Endodermal cell (in vitro differentiated cells): Measurements from ENCODE around the gene PADI3. TPM values are rescaled to one million over a fixed set of nuclear protein-coding genes. Genes with fewer than 3 reads are reported as not detected.

Experiments
- DNase-seq: peaks from one replicate; pipeline ENCODE4 v3.0.0-alpha.2; 2017
- H3K27ac ChIP-seq: 2 replicates; pipeline ENCODE4 v1.5.1; 2013; ENCODE audit warnings: mild to moderate bottlenecking, low read depth, low read length, moderate library complexity
- H3K27me3 ChIP-seq: 2 replicates; pipeline ENCODE4 v1.6.1; 2013; ENCODE audit warnings: mild to moderate bottlenecking, low read length, moderate library complexity; ENCODE audit not compliant: insufficient read depth, control insufficient read depth, poor library complexity, severe bottlenecking
- H3K36me3 ChIP-seq: 2 replicates; pipeline ENCODE4 v1.7.0; 2013; ENCODE audit warnings: mild to moderate bottlenecking, low read length, moderate library complexity; ENCODE audit not compliant: control insufficient read depth, insufficient read depth
- H3K4me1 ChIP-seq: one replicate; pipeline ENCODE4 v1.7.0; 2013; ENCODE audit warnings: low read length; ENCODE audit not compliant: control insufficient read depth, insufficient read depth
- H3K4me3 ChIP-seq: 2 replicates; pipeline ENCODE4 v1.5.1; 2013; ENCODE audit warnings: mild to moderate bottlenecking, low read length, moderate library complexity
- H3K9ac ChIP-seq: 2 replicates; pipeline ENCODE4 v1.6.1; 2013; ENCODE audit warnings: mild to moderate bottlenecking, low read length, moderate library complexity; ENCODE audit not compliant: poor library complexity, severe bottlenecking; ENCODE audit errors: extremely low read depth
- H3K9me3 ChIP-seq: 2 replicates; pipeline ENCODE4 v1.6.1; 2013; ENCODE audit warnings: mild to moderate bottlenecking, low read length, moderate library complexity; ENCODE audit not compliant: control insufficient read depth
- H3K27ac Mint-ChIP-seq: 2 replicates; pipeline ENCODE4 v1.8.0; 2020; ENCODE audit warnings: mixed read lengths
- H3K27me3 Mint-ChIP-seq: 2 replicates; pipeline ENCODE4 v1.8.0; 2021; ENCODE audit warnings: mild to moderate bottlenecking, mixed read lengths; ENCODE audit not compliant: insufficient read depth
- H3K36me3 Mint-ChIP-seq: 2 replicates; pipeline ENCODE4 v1.8.0; 2020; ENCODE audit warnings: low read depth, mixed read lengths
- H3K4me1 Mint-ChIP-seq: 2 replicates; pipeline ENCODE4 v1.8.0; 2020; ENCODE audit warnings: mixed read lengths
- H3K4me3 Mint-ChIP-seq: 2 replicates; pipeline ENCODE4 v1.8.0; 2020; ENCODE audit warnings: mild to moderate bottlenecking, moderate library complexity, mixed read lengths
- H3K9me3 Mint-ChIP-seq: 2 replicates; pipeline ENCODE4 v1.8.0; 2020; ENCODE audit warnings: mild to moderate bottlenecking, mixed read lengths
- WGBS, 2 experiments: methylation state at CpG; one replicate each; pipeline versions ENCODE4 v1.1.5 to v1.1.7; 2013; ENCODE audit warnings: missing lambda C conversion rate in 2 of 2, mixed read lengths in 1 of 2; ENCODE audit not compliant: insufficient coverage in 1 of 2, insufficient read length in 1 of 2; 5-methylcytosine and 5-hydroxymethylcytosine counted together
- total RNA-seq, 2 donors: library from RNA; stranded (reverse); fragmentation: NEBNext Ultra II Directional in 1 of 2; extraction: Animal tissue kit (Norgen Biotek cat#: 25700) in 1 of 2; gene quantifications; 2 replicates in 1 of 2; 3 replicates in 1 of 2; pipeline ENCODE4 v1.2.1, GENCODE V29; 2021
- TF ChIP-seq, protein P1 (sequence below): fragments of 200-600 bp; sonication (generic); conservative IDR thresholded peaks from 2 replicates; pipeline ENCODE4 v1.5.0; 2021; ENCODE audit warnings: antibody characterized with exemption, mild to moderate bottlenecking

Gene PADI3
- total RNA-seq, 2 donors from 2014 or later = 0.29 to 0.33 TPM

DNA sequence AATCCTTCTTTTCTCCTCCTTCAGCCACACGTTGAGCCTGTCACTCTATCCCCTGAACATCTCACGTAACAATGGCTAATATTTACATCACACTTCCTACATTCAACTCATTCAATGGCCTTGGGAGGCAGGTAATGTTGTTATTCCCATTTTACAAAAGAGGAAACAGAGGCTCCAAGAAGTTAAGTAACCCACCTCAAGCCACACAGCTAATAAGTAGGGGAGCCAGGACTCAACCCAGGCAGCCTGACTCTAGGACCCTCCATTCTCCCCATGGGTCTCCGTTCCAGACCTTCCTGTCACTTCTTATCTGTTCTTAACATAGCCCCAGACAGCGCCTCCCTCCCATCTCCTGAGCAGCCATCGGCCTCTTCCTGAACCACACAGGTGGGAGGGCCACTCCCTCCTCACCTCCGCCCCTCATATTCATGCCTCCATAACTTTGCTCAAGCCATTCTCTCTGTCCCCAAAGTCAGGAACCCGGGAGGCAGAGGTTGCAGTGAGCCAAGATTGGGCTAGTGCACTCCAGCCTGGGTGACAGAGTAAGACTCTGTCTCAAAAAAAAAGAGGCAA lies 61.3 kb downstream of the PADI3 start:
- H3K36me3 Mint-ChIP-seq = no peaks in the 10 kb centered on the region
- no peak overlapping the region for H3K27ac Mint-ChIP-seq

DNA sequence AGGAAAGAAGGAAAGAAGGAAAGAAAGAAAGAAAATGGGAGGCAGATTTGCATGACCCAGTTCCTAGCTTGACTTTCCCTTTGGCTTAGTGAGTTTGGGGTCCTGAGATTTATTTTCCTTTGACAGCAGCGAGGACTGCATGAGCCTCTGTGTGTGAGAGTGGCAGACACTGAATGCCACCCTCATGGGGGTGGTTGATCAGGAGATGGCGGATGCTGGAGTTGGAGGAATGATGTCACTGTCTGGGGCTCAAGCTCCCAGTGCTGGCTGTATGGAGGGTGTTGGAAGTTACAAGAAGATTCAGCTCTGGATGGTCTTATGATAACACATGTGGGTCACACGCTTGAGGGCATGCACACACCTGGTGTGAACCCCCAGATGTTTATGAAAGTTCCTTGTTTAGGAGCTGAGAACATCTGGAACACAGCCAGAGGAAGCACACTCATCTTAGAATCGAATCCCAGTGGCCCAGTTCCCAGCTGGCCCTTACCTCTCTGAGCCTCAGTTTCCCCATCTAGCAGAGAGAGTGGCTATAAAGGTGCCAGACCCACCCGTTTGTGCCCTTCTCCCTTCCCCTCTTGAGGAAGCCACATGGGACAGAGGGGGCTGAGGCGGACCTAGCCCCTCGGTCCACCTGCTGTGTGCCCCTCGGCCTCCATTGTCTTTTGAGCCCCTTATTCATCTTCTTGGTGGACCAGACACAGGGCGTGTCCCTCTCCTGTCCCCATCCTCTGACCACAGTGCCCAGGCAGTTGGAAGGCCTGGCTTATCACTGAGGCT lies 64.8 kb downstream of the PADI3 start:
- Histone ChIP-seq H3K36me3 (no peaks in the 10 kb centered on the region), H3K27ac (no peak overlapping the region), H3K27me3 (no peaks in the 10 kb centered on the region), H3K9me3 (no peaks in the 10 kb centered on the region), H3K4me3 (no peak overlapping the region), H3K4me1 (no peaks in the 10 kb centered on the region), H3K9ac (no peak overlapping the region)
- Mint-ChIP-seq H3K27ac (no peak overlapping the region), H3K27me3 (no peaks in the 10 kb centered on the region), H3K4me1 (peaks cover 5% of the 10 kb centered on the region), H3K9me3 (no peaks in the 10 kb centered on the region), H3K36me3 (no peaks in the 10 kb centered on the region), H3K4me3 (no peak overlapping the region)
- 87 to 89% methylated on average over 4 to 9 of the region's 9 CpGs for WGBS, 2 experiments
- TF ChIP-seq, protein P1, sequence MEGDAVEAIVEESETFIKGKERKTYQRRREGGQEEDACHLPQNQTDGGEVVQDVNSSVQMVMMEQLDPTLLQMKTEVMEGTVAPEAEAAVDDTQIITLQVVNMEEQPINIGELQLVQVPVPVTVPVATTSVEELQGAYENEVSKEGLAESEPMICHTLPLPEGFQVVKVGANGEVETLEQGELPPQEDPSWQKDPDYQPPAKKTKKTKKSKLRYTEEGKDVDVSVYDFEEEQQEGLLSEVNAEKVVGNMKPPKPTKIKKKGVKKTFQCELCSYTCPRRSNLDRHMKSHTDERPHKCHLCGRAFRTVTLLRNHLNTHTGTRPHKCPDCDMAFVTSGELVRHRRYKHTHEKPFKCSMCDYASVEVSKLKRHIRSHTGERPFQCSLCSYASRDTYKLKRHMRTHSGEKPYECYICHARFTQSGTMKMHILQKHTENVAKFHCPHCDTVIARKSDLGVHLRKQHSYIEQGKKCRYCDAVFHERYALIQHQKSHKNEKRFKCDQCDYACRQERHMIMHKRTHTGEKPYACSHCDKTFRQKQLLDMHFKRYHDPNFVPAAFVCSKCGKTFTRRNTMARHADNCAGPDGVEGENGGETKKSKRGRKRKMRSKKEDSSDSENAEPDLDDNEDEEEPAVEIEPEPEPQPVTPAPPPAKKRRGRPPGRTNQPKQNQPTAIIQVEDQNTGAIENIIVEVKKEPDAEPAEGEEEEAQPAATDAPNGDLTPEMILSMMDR = no peak
- no peak for DNase-seq

More for the DNA sequence above, 61.3 kb downstream of the PADI3 start:
- Histone ChIP-seq H3K9ac (no peak overlapping the region), H3K4me3 (no peak overlapping the region), H3K4me1 (no peaks in the 10 kb centered on the region), H3K27me3 (no peaks in the 10 kb centered on the region), H3K27ac (no peak overlapping the region), H3K9me3 (no peaks in the 10 kb centered on the region), H3K36me3 (no peaks in the 10 kb centered on the region)
- H3K4me3 Mint-ChIP-seq = no peak overlapping the region
- no peaks in the 10 kb centered on the region for H3K27me3 Mint-ChIP-seq
- H3K4me1 Mint-ChIP-seq = peaks cover 6% of the 10 kb centered on the region
- TF ChIP-seq, protein P1 = no peak
- H3K9me3 Mint-ChIP-seq = no peaks in the 10 kb centered on the region
- peak; percentile 72 for DNase-seq
- WGBS, 2 experiments = 68 to 70% methylated on average over 4 to 7 of the region's 7 CpGs

DNA sequence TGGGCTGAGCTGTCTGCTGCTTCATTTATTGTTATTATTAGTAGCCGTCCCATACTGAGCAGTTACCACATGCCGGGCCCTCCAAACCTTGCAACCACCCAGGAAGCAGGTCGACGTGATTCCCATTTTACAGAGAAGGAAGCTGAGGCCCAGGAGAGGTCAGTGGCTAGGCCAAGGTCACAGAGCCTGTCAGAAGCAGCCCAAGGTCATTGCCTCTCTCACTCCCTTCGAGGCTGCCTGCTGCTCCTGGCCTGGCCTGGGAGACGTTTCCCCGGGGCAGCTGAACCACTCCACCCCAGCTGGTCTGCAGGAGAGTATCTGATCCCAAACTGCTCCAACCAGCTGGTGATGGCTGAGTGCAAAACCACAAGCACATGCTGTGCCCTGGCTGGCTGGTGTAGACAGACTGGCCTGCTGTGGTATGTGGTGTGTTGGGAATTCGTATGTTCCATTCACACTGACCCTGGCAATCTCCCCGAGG lies 65.6 kb downstream of the PADI3 start:
- DNase-seq = no peak
- Histone ChIP-seq H3K4me3 (no peak overlapping the region), H3K9ac (no peak overlapping the region), H3K36me3 (no peaks in the 10 kb centered on the region), H3K27me3 (no peaks in the 10 kb centered on the region), H3K4me1 (no peaks in the 10 kb centered on the region), H3K27ac (no peak overlapping the region), H3K9me3 (peaks cover 2% of the 10 kb centered on the region)
- Mint-ChIP-seq H3K9me3 (peaks cover 5% of the 10 kb centered on the region), H3K36me3 (no peaks in the 10 kb centered on the region), H3K4me1 (peaks cover 5% of the 10 kb centered on the region), H3K27ac (no peak overlapping the region), H3K27me3 (no peaks in the 10 kb centered on the region), H3K4me3 (no peak overlapping the region)
- WGBS, 2 experiments = 74 to 89% methylated on average over 8 to 9 of the region's 9 CpGs
- TF ChIP-seq, protein P1 = no peak
